HG03066 (cell line): ENCODE measurements around the gene FBXL13.
"Not testable (repeated sequence)": the region's sequence is repeated elsewhere in the genome, so short reads cannot be mapped to it uniquely, and the experiment has no call there.

Experiments used
- ATAC-seq: cut with Tn5 transposase; IDR thresholded peaks from one replicate; pipeline ENCODE4 v1.9.1; 2021; ENCODE audit warnings: low read depth; ENCODE audit not compliant: unreplicated experiment

The FBXL13 gene

GRCh38 chr7:102988631-102989560 lies 85.7 kb downstream of the FBXL13 start:
- no peak for ATAC-seq

GRCh38 chr7:102988088-102988487 lies 86.5 kb downstream of the FBXL13 start:
- ATAC-seq: no peak

- ATAC-seq: no peak
These were observed 89.3 kb downstream of the FBXL13 start for GRCh38 chr7:102985176-102985783.

- ATAC-seq: no peak
These were observed 91.0 kb downstream of the FBXL13 start for GRCh38 chr7:102983602-102984001.

GRCh38 chr7:102982235-102982634 lies 92.4 kb downstream of the FBXL13 start:
- no peak for ATAC-seq

GRCh38 chr7:102981451-102981850 lies 93.1 kb downstream of the FBXL13 start:
- ATAC-seq: no peak

- ATAC-seq: no peak
These were observed 94.9 kb downstream of the FBXL13 start for GRCh38 chr7:102979670-102980069.

- no peak for ATAC-seq
These were observed 96.3 kb downstream of the FBXL13 start for GRCh38 chr7:102978284-102978683.

- ATAC-seq: not testable (repeated sequence)
These were observed 97.0 kb downstream of the FBXL13 start for GRCh38 chr7:102977586-102977985.

GRCh38 chr7:102976493-102976892 lies 98.1 kb downstream of the FBXL13 start:
- ATAC-seq: no peak

GRCh38 chr7:102975854-102976253 lies 98.7 kb downstream of the FBXL13 start:
- ATAC-seq: no peak

GRCh38 chr7:102974366-102975236 lies 100.0 kb downstream of the FBXL13 start:
- ATAC-seq: no peak

GRCh38 chr7:102973096-102973802 lies 101.3 kb downstream of the FBXL13 start:
- no peak for ATAC-seq

- no peak for ATAC-seq
These were observed 106.8 kb downstream of the FBXL13 start for GRCh38 chr7:102967798-102968197.

GRCh38 chr7:102966465-102966864 lies 108.1 kb downstream of the FBXL13 start:
- no peak for ATAC-seq

- ATAC-seq: not testable (repeated sequence)
These were observed 112.6 kb downstream of the FBXL13 start for GRCh38 chr7:102961993-102962392.

GRCh38 chr7:102958004-102958403 lies 116.6 kb downstream of the FBXL13 start:
- not testable (repeated sequence) for ATAC-seq

GRCh38 chr7:102954359-102954758 lies 120.2 kb downstream of the FBXL13 start:
- not testable (repeated sequence) for ATAC-seq

- ATAC-seq: no peak
These were observed 121.2 kb downstream of the FBXL13 start for GRCh38 chr7:102953406-102953805.

- no peak for ATAC-seq
These were observed 122.8 kb downstream of the FBXL13 start for GRCh38 chr7:102951839-102952238.
